Mononuclear cell (primary cell): ENCODE results near the gene SLIT3. TPM values are rescaled to one million over a fixed set of nuclear protein-coding genes. Genes with fewer than 3 reads are reported as not detected.
"Not testable (repeated sequence)": the region's sequence is repeated elsewhere in the genome, so short reads cannot be mapped to it uniquely, and the experiment has no call there.

ENCODE experiments used
- H3K27me3 ChIP-seq: 2 replicates; pipeline ENCODE4 v1.6.0; 2011; ENCODE audit warnings: low read length, control low read depth; ENCODE audit not compliant: insufficient read depth
- H3K4me1 ChIP-seq: 2 replicates; pipeline ENCODE4 v1.5.1; 2011; ENCODE audit warnings: mild to moderate bottlenecking, low read length, control low read depth; ENCODE audit not compliant: insufficient read depth
- H3K4me3 ChIP-seq: 2 replicates; pipeline ENCODE4 v1.5.1; 2011; ENCODE audit warnings: mild to moderate bottlenecking, low read length, moderate library complexity
- H3K9me3 ChIP-seq: 2 replicates; pipeline ENCODE4 v1.5.1; 2011; ENCODE audit warnings: low read depth, mild to moderate bottlenecking, control low read depth, low read length
- total RNA-seq: library from RNA; depleted of rRNA; stranded (reverse); fragments of >200 nt; gene quantifications from one replicate; pipeline ENCODE4 v1.2.3, GENCODE V29; 2012

SLIT3 gene
- total RNA-seq, 1 donor: 0.10 TPM

GRCh38 chr5:169122951-169123350 lies 178.0 kb downstream of the SLIT3 start:
- Histone ChIP-seq H3K9me3 (no peaks in the 10 kb centered on the region), H3K4me1 (no peaks in the 10 kb centered on the region), H3K27me3 (no peaks in the 10 kb centered on the region), H3K4me3 (no peak overlapping the region)

DNA sequence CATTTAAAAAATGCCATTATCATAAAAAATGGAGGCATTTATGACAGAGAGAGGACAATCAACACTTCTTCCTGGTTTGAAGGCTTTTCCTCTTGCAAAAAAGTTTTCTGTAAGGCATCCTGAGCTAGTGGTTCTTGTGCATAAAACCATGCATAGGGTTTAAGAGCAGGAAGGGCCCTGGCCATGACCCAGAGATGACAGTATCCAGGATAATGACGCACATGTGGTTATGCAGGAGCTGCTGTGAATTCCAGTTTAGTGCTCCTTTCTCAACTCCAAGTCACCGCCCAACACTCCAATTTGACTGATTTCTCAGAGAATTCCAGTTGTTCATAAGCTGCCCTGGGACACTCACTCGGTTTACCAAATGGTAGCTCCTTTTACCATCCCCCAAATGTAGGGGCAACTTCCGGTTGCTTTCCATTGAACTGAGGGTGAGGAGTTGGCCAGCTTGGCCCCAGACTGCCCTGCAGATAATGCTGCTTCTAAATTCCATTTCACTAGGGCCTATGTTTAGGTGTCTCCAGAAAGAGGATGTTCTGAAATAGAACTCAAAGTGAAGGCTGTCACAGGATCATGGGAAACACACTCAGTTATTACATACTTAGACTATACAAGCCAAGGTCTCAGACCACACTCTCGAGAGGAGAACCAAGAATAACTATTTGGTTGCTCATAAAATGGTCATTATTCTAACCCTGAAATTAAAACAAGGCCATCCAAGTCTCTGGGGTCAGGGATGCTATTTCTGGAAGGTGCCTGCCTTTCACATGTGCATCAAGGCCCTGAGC lies 179.1 kb downstream of the SLIT3 start:
- Histone ChIP-seq H3K4me3 (no peak overlapping the region), H3K9me3 (no peaks in the 10 kb centered on the region), H3K4me1 (no peaks in the 10 kb centered on the region)

DNA sequence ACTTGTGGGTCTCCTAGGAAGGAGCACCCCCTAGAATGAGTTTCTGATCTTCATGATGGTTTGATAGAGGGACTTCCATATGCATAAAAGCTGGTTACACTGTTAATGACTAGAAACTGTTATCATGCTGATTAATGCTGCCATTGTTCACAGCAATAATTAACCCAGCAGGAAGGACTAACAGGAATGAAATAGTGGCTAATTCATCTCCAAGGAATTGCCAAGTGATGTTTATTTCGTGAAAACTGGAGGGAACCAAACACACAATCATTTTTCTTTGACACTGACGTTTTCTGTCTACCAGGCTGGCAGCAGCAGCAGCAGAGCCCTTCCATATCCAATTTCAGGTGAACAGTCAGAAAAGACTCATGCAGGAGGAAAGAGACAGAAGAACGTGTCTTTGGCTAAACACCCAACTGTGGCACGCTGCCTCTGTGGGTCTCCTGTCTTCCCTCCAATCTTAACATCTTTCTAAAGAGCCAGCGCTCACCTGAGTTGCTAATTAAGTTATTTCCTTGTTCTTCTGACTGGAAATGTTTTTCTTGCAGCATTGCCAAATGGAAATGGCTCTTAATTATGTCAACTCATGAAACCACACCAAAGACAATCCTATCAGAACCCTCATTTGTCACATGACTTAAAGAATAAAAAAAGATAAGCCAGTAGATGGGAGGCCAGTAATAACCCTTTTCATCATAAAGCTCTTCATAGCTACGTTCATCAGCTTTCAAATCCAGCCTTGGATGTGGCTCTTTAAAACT lies 181.5 kb downstream of the SLIT3 start:
- H3K9me3 ChIP-seq: no peaks in the 10 kb centered on the region
- no peaks in the 10 kb centered on the region for H3K4me1 ChIP-seq
- no peaks in the 10 kb centered on the region for H3K27me3 ChIP-seq
- no peak overlapping the region for H3K4me3 ChIP-seq

More for the DNA sequence above, 179.1 kb downstream of the SLIT3 start:
- H3K27me3 ChIP-seq: no peaks in the 10 kb centered on the region

- H3K4me3 ChIP-seq: no peak overlapping the region
- no peaks in the 10 kb centered on the region for H3K4me1 ChIP-seq
- no peaks in the 10 kb centered on the region for H3K9me3 ChIP-seq
- no peaks in the 10 kb centered on the region for H3K27me3 ChIP-seq
Observed at GRCh38 chr5:169116961-169117461, 183.9 kb downstream of the SLIT3 start.

- H3K4me3 ChIP-seq: no peak overlapping the region
- H3K4me1 ChIP-seq: no peaks in the 10 kb centered on the region
- H3K27me3 ChIP-seq: no peaks in the 10 kb centered on the region
- no peaks in the 10 kb centered on the region for H3K9me3 ChIP-seq
Observed at GRCh38 chr5:169115461-169116124, 185.3 kb downstream of the SLIT3 start.

DNA sequence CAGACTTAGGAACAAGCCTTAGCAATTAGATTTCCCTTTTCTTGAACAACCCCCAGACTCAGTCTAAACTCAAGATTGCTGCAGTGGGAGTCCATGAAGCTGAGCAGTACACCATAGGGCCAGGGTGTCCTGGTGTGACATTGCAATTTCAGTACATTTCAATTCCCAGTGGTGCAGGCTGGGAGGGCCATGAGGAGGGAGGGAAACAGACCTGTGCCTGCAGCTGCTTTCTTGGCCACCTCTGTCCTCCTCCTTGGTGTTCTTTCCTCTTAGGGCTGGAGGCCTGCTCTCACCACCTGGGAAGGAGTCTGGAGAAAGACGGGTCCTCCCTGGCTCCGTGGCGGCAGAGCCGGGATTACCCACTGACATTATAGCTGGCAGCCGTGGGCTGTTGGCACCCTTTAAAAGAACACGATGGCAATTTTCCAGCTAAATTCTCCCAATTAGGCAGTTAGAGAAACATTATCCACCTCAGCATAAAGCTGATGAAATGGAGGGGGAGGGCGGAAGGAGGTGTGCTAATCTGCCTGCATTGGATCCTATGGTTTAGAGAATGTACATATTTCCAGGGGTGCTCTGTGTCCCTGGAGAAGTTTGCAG lies 186.4 kb downstream of the SLIT3 start:
- Histone ChIP-seq H3K27me3 (no peaks in the 10 kb centered on the region), H3K9me3 (no peaks in the 10 kb centered on the region), H3K4me3 (no peak overlapping the region), H3K4me1 (no peaks in the 10 kb centered on the region)

- Histone ChIP-seq H3K4me3 (no peak overlapping the region), H3K27me3 (no peaks in the 10 kb centered on the region), H3K4me1 (no peaks in the 10 kb centered on the region), H3K9me3 (no peaks in the 10 kb centered on the region)
Observed at GRCh38 chr5:169112016-169112415, 188.9 kb downstream of the SLIT3 start.

- Histone ChIP-seq H3K27me3 (no peaks in the 10 kb centered on the region), H3K4me1 (no peaks in the 10 kb centered on the region), H3K4me3 (no peak overlapping the region), H3K9me3 (no peaks in the 10 kb centered on the region)
Observed at GRCh38 chr5:169106911-169107706, 193.8 kb downstream of the SLIT3 start.

DNA sequence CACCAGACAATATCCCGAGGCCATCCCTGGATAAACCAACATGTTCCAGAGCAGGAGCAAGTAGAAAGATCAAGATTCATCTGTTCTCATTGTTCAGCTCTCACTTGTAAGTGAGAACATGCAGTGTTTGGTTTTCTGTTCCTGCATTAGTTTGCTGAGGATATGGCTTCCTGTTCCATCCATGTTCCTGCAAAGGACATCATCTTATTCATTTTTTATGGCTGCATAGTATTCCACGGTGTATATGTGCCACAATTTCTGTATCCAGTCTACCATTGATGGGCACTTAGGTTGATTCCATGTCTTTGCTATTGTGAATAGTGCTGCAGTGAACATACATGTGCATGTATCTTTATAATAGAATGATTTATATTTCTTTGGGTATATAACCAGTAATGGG lies 195.4 kb downstream of the SLIT3 start:
- not testable (repeated sequence) for H3K27me3 ChIP-seq, H3K4me1 ChIP-seq, H3K9me3 ChIP-seq, H3K4me3 ChIP-seq

DNA sequence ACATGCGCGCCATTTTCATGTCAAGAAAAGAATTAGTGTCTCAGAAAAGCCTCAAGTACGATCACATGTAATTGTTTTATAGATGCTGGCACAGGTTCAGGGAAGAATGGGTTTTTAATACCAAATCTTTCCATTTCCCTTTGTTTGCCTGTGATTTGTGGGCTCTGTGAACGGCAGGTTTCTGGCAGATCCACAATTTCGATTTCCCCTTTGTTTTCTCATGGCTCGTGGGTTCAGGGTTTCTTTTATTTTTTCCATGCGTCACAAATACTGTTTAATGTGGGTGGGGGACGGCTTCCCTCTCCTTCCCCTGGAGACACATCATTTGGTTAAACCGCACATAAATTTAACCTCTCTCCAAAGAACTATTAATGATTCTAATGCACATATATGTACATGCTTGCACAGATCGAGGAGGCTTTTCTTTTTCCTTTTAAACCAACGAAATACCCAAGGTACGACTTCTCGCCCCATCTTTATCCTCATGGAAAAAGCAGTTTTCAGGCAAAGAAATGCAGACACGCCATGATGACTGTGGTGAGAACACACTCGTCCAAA lies 195.9 kb downstream of the SLIT3 start:
- no peaks in the 10 kb centered on the region for H3K27me3 ChIP-seq
- no peaks in the 10 kb centered on the region for H3K4me1 ChIP-seq
- H3K4me3 ChIP-seq: no peak overlapping the region
- no peaks in the 10 kb centered on the region for H3K9me3 ChIP-seq

DNA sequence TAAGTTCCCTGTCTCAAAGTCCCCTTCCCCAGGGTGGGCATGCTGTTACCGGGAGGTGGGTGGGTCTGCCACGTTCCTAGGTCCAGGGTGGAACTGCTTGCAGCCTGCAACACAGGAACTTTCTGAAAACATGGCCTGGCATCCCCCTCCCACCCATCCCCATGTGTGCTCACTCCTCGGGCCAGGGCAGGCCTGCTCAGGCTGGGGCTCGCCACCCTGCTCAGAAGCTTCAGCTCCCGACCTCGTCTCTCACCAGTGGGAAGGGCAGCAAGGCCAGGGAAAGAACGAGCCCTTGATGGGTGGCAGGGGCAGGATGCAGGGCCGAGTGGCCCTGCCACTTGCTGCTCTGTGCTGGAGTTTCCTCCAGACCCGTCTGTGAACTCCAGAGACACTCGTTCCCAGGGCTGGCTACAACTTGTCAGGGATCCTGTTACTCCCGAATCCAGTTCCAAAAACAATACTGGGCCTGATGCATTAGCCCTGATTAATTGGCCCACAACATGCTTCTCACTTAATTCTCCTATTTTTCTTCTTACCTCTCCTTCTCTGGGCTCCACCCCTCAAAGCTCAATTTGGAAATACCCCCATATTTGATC lies 197.3 kb downstream of the SLIT3 start:
- Histone ChIP-seq H3K27me3 (no peaks in the 10 kb centered on the region), H3K4me3 (no peak overlapping the region), H3K9me3 (no peaks in the 10 kb centered on the region), H3K4me1 (no peaks in the 10 kb centered on the region)

- Histone ChIP-seq H3K4me3 (no peak overlapping the region), H3K9me3 (no peaks in the 10 kb centered on the region), H3K27me3 (no peaks in the 10 kb centered on the region), H3K4me1 (no peaks in the 10 kb centered on the region)
Observed at GRCh38 chr5:169101966-169102365, 199.0 kb downstream of the SLIT3 start.

- Histone ChIP-seq H3K4me1 (no peaks in the 10 kb centered on the region), H3K4me3 (no peak overlapping the region), H3K9me3 (no peaks in the 10 kb centered on the region), H3K27me3 (no peaks in the 10 kb centered on the region)
Observed at GRCh38 chr5:169100735-169101075, 200.2 kb downstream of the SLIT3 start.
